Neural progenitor cell (in vitro differentiated cells): ENCODE results near the gene ZC3HAV1L. TPM values are rescaled to one million over a fixed set of nuclear protein-coding genes. Genes with fewer than 3 reads are reported as not detected.
"Not testable (repeated sequence)": the region's sequence is repeated elsewhere in the genome, so short reads cannot be mapped to it uniquely, and the experiment has no call there.

ENCODE experiments used
- DNase-seq: peaks from one replicate; pipeline ENCODE4 v3.0.0-alpha.2; 2016; ENCODE audit warnings: low spot score
- H2AFZ ChIP-seq: fragments of 200-600 bp; sonication (generic); replicated peaks from 2 replicates; pipeline ENCODE4 v1.6.1; 2016; ENCODE audit warnings: antibody characterized with exemption
- H3F3A ChIP-seq: fragments of 200-600 bp; sonication (generic); 2 replicates; pipeline ENCODE4 v1.6.1; 2016; ENCODE audit warnings: antibody characterized with exemption, low read depth
- H3K27ac ChIP-seq: fragments of 200-600 bp; sonication (generic); 2 replicates; pipeline ENCODE4 v1.5.1; 2016; ENCODE audit warnings: mild to moderate bottlenecking
- H3K27me3 ChIP-seq: fragments of 200-600 bp; sonication (generic); 2 replicates; pipeline ENCODE4 v1.6.1; 2016; ENCODE audit warnings: mild to moderate bottlenecking, moderate library complexity
- H3K36me3 ChIP-seq: fragments of 200-600 bp; sonication (generic); 2 replicates; pipeline ENCODE4 v1.5.1; 2016
- H3K4me1 ChIP-seq: fragments of 200-600 bp; sonication (generic); 2 replicates; pipeline ENCODE4 v1.6.1; 2016; ENCODE audit warnings: mixed run types
- H3K4me2 ChIP-seq: fragments of 200-600 bp; sonication (generic); 2 replicates; pipeline ENCODE4 v1.6.1; 2016
- H3K4me3 ChIP-seq: fragments of 200-600 bp; sonication (generic); 2 replicates; pipeline ENCODE4 v1.5.1; 2016
- H3K79me2 ChIP-seq: fragments of 200-600 bp; sonication (generic); 2 replicates; pipeline ENCODE4 v1.6.1; 2016; ENCODE audit warnings: low read depth
- H3K9ac ChIP-seq: fragments of 200-600 bp; sonication (generic); 2 replicates; pipeline ENCODE4 v1.6.1; 2016
- H3K9me3 ChIP-seq: fragments of 200-600 bp; sonication (generic); 2 replicates; pipeline ENCODE4 v1.5.1; 2016; ENCODE audit warnings: low read depth
- H4K20me1 ChIP-seq: fragments of 200-600 bp; sonication (generic); 2 replicates; pipeline ENCODE4 v1.6.1; 2016; ENCODE audit warnings: low read depth
- H3K27ac Mint-ChIP-seq: 3 replicates; pipeline ENCODE4 v1.8.0; 2021; ENCODE audit warnings: mixed read lengths
- H3K27me3 Mint-ChIP-seq: 2 replicates; pipeline ENCODE4 v1.8.0; 2022; ENCODE audit warnings: low read depth, mild to moderate bottlenecking, inconsistent platforms, moderate library complexity, mixed read lengths; ENCODE audit not compliant: insufficient read depth
- H3K36me3 Mint-ChIP-seq: 3 replicates; pipeline ENCODE4 v1.8.0; 2021; ENCODE audit warnings: mixed read lengths
- H3K4me1 Mint-ChIP-seq: 3 replicates; pipeline ENCODE4 v1.8.0; 2021; ENCODE audit warnings: mixed read lengths
- H3K4me3 Mint-ChIP-seq: 3 replicates; pipeline ENCODE4 v1.8.0; 2021; ENCODE audit warnings: mild to moderate bottlenecking, moderate library complexity, mixed read lengths
- H3K9me3 Mint-ChIP-seq: 3 replicates; pipeline ENCODE4 v1.8.0; 2020; ENCODE audit warnings: mixed read lengths
- CTCF ChIP-seq: fragments of 200-600 bp; sonication (generic); IDR thresholded peaks from 2 replicates; pipeline ENCODE4 v1.5.1; 2017; ENCODE audit warnings: antibody characterized with exemption, mild to moderate bottlenecking
- EZH2 ChIP-seq: fragments of 200-600 bp; sonication (generic); IDR thresholded peaks from 2 replicates; pipeline ENCODE4 v1.6.1; 2017; ENCODE audit warnings: antibody characterized with exemption, mild to moderate bottlenecking, moderate library complexity
- EZH2phosphoT487 ChIP-seq: fragments of 200-600 bp; sonication (generic); IDR thresholded peaks from 2 replicates; pipeline ENCODE4 v1.6.1; 2017; ENCODE audit warnings: antibody characterized with exemption
- total RNA-seq: library from RNA; depleted of rRNA; stranded (reverse); fragments of >200 nt; gene quantifications from 2 replicates; pipeline ENCODE4 v1.2.3, GENCODE V29; 2015; ENCODE audit warnings: low replicate concordance

Gene ZC3HAV1L
- total RNA-seq, 1 donor from 2014 or later = 7.1 TPM

DNA sequence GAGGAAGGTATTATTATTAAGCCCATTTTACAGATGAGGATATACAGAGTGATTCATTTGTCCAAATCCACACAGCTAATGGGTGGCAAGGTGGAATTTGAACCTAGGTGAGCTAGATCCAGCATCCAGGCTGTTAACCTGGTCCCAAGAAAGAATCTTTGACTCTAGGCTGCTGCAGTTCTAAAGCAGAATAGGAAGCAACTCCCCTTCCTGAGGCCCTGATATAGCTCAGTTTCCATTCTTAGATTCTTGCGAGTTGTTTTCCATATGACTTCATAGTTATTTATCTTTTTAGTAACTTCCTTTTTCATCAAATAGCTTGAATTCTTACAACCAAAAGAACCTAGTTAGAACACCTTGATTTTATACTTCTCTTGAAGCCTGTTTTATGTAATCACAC is 24.1 kb upstream of the ZC3HAV1L start:
- Histone ChIP-seq H3K79me2 (no peaks in the 10 kb centered on the region), H3K27ac (no peak overlapping the region), H3K4me1 (no peaks in the 10 kb centered on the region), H4K20me1 (no peaks in the 10 kb centered on the region), H3K27me3 (no peaks in the 10 kb centered on the region), H3K4me3 (no peak overlapping the region), H3F3A (no peaks in the 10 kb centered on the region), H3K4me2 (no peak overlapping the region), H2AFZ (no peak overlapping the region), H3K36me3 (no peaks in the 10 kb centered on the region), H3K9me3 (no peaks in the 10 kb centered on the region), H3K9ac (no peak overlapping the region)
- H3K4me3 Mint-ChIP-seq = no peak overlapping the region
- no peaks in the 10 kb centered on the region for H3K9me3 Mint-ChIP-seq
- DNase-seq = no peak
- no peak for TF ChIP-seq CTCF
- no peak for TF ChIP-seq EZH2
- no peak for TF ChIP-seq EZH2phosphoT487
- H3K36me3 Mint-ChIP-seq = peaks cover 2% of the 10 kb centered on the region
- H3K4me1 Mint-ChIP-seq = no peaks in the 10 kb centered on the region
- H3K27me3 Mint-ChIP-seq = peaks cover 7% of the 10 kb centered on the region
- H3K27ac Mint-ChIP-seq = no peak overlapping the region

GRCh38 chr7:139058943-139059342 is 23.1 kb upstream of the ZC3HAV1L start:
- Histone ChIP-seq H2AFZ (no peak overlapping the region), H3K9me3 (no peaks in the 10 kb centered on the region), H3K4me2 (no peak overlapping the region), H4K20me1 (no peaks in the 10 kb centered on the region), H3K27me3 (no peaks in the 10 kb centered on the region), H3F3A (no peaks in the 10 kb centered on the region), H3K9ac (no peak overlapping the region), H3K27ac (no peak overlapping the region), H3K36me3 (no peaks in the 10 kb centered on the region), H3K4me1 (no peaks in the 10 kb centered on the region), H3K4me3 (no peak overlapping the region), H3K79me2 (no peaks in the 10 kb centered on the region)
- Mint-ChIP-seq H3K9me3 (no peaks in the 10 kb centered on the region), H3K36me3 (no peaks in the 10 kb centered on the region), H3K4me1 (no peaks in the 10 kb centered on the region), H3K27me3 (peaks cover 7% of the 10 kb centered on the region), H3K4me3 (no peak overlapping the region), H3K27ac (no peak overlapping the region)
- no peak for DNase-seq
- TF ChIP-seq CTCF = no peak
- TF ChIP-seq EZH2 = no peak
- TF ChIP-seq EZH2phosphoT487 = no peak

- peaks cover 2% of the 10 kb centered on the region for H3K27me3 Mint-ChIP-seq
- no peak overlapping the region for H3K9ac ChIP-seq
- no peak for DNase-seq
- H3K27me3 ChIP-seq = no peaks in the 10 kb centered on the region
- no peak overlapping the region for H3K27ac ChIP-seq
- no peaks in the 10 kb centered on the region for H3K9me3 ChIP-seq
- no peaks in the 10 kb centered on the region for H3K4me1 ChIP-seq
- H3K79me2 ChIP-seq = no peaks in the 10 kb centered on the region
- no peaks in the 10 kb centered on the region for H3F3A ChIP-seq
- no peaks in the 10 kb centered on the region for H3K9me3 Mint-ChIP-seq
- no peaks in the 10 kb centered on the region for H3K4me1 Mint-ChIP-seq
- no peaks in the 10 kb centered on the region for H4K20me1 ChIP-seq
- H3K36me3 Mint-ChIP-seq = no peaks in the 10 kb centered on the region
- no peak overlapping the region for H3K27ac Mint-ChIP-seq
- no peak overlapping the region for H2AFZ ChIP-seq
- H3K4me3 Mint-ChIP-seq = no peak overlapping the region
- TF ChIP-seq EZH2 = no peak
- TF ChIP-seq EZH2phosphoT487 = no peak
- no peak for TF ChIP-seq CTCF
- H3K36me3 ChIP-seq = no peaks in the 10 kb centered on the region
- H3K4me2 ChIP-seq = no peak overlapping the region
- H3K4me3 ChIP-seq = no peak overlapping the region
Observed at GRCh38 chr7:139055674-139056073, 19.8 kb upstream of the ZC3HAV1L start.

DNA sequence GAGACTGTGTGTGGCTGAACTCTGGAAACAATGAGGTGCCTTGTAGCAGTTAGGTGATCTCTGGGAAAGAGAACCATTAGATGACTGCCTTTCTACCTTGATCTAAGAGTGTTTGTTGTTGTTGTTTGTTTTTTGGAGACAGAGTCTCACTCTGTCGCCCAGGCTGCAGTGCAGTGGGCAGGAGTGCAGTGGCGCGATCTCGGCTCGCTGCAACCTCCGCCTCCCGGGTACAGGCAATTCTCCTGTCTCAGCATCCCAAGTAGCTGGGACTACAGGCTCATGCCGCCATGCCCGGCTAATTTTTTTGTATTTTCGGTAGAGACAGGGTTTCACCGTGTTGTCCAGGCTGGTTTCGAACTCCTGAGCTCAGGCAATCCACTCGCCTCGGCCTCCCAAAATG is 18.8 kb upstream of the ZC3HAV1L start:
- not testable (repeated sequence) for H3K36me3 ChIP-seq, H2AFZ ChIP-seq

More for the DNA sequence above, 18.8 kb upstream of the ZC3HAV1L start:
- not testable (repeated sequence) for H3K9ac ChIP-seq, H3K79me2 ChIP-seq, H3K27me3 ChIP-seq, H3K27ac Mint-ChIP-seq, H3K27ac ChIP-seq, H3K9me3 Mint-ChIP-seq, H3K9me3 ChIP-seq, H3K4me3 ChIP-seq, H3F3A ChIP-seq, H3K27me3 Mint-ChIP-seq, H3K4me3 Mint-ChIP-seq, H3K4me1 Mint-ChIP-seq, DNase-seq, H3K4me2 ChIP-seq, H4K20me1 ChIP-seq, H3K4me1 ChIP-seq, H3K36me3 Mint-ChIP-seq
